Transverse colon (tissue), 4 donors: ENCODE data around the gene C10orf105. TPM values are rescaled to one million over a fixed set of nuclear protein-coding genes. Genes with fewer than 3 reads are reported as not detected.

Source experiments
- DNase-seq: peaks from one replicate; pipeline ENCODE4 v3.0.0-alpha.2; 2019
- H3K27ac ChIP-seq, 4 donors: fragments of 200-600 bp; sonication (generic); 2 replicates each; pipeline ENCODE4 v1.5.1; 2016 to 2018; ENCODE audit warnings: inconsistent platforms in 4 of 4
- H3K27me3 ChIP-seq: fragments of 200-600 bp; sonication (generic); 2 replicates; pipeline ENCODE4 v1.5.1; 2017; ENCODE audit warnings: inconsistent platforms
- H3K36me3 ChIP-seq, 4 donors: fragments of 200-600 bp; sonication (generic); 2 replicates each; pipeline ENCODE4 v1.5.1; 2017 to 2019; ENCODE audit warnings: inconsistent platforms in 4 of 4
- H3K4me1 ChIP-seq, 4 donors: fragments of 200-600 bp; sonication (generic); 2 replicates each; pipeline ENCODE4 v1.5.1; 2017 to 2020; ENCODE audit warnings: inconsistent platforms in 4 of 4
- H3K4me3 ChIP-seq, 4 donors: fragments of 200-600 bp; sonication (generic); 1 replicate in 1 of 4; 2 replicates in 3 of 4; pipeline versions ENCODE4 v1.5.1 to v1.6.1; 2017 to 2019; ENCODE audit warnings: inconsistent platforms in 4 of 4
- H3K9me3 ChIP-seq, 2 donors: fragments of 200-600 bp; sonication (generic); 2 replicates each; pipeline ENCODE4 v1.5.1; 2017 to 2019; ENCODE audit warnings: inconsistent platforms in 2 of 2
- CTCF ChIP-seq, 5 experiments: fragments of 200-600 bp in 3 of 5; fragments of 450-650 bp in 2 of 5; sonication (generic) in 3 of 5; IDR thresholded peaks; 1 replicate in 2 of 5; 2 replicates in 3 of 5; pipeline ENCODE4 v1.5.1; 2016 to 2017; ENCODE audit warnings: antibody characterized with exemption in 5 of 5, inconsistent platforms in 3 of 5, mild to moderate bottlenecking in 2 of 5, moderate library complexity in 1 of 5
- EP300 ChIP-seq: sonication (generic); formaldehyde crosslinking; IDR thresholded peaks from one replicate; pipeline ENCODE4 v1.6.1; 2017; ENCODE audit warnings: antibody characterized with exemption, low read depth
- POLR2A ChIP-seq: fragments of 450-650 bp; IDR thresholded peaks from one replicate; pipeline ENCODE4 v1.6.1; 2016; ENCODE audit warnings: antibody characterized with exemption, mild to moderate bottlenecking, moderate library complexity
- POLR2AphosphoS5 ChIP-seq, 3 donors: sonication (generic); formaldehyde crosslinking; IDR thresholded peaks; one replicate each; pipeline ENCODE4 v1.6.1; 2016; ENCODE audit warnings: antibody characterized with exemption in 3 of 3
- WGBS, 2 donors: methylation state at CpG; one replicate each; pipeline ENCODE4 v1.1.5; 2018; ENCODE audit warnings: low coverage in 1 of 2; 5-methylcytosine and 5-hydroxymethylcytosine counted together
- in situ Hi-C, 4 donors: fragments of 200-750 bp; cut with MboI; loops; one replicate each; pipeline versions ENCODE4 v1.15.0 to v1.15.1; 2017; ENCODE audit warnings: low sequenced_read_pairs in 3 of 4, low pct_ligation_motif_present in 1 of 4, low pct_unique_long_range_greater_than_20kb in 1 of 4
- intact Hi-C: fragments of 100-400 bp; cut with DNase I; formaldehyde crosslinking; loops from one replicate; pipeline ENCODE4 v1.15.1; 2023; ENCODE audit warnings: low total_unique reads
- total RNA-seq, 4 donors: library from RNA; depleted of rRNA; stranded (reverse); fragments of >200 nt; gene quantifications; one replicate each; pipeline ENCODE4 v1.1.0, GENCODE V29; 2016

Gene C10orf105
- total RNA-seq, 4 donors from 2014 or later: 0.16 TPM; not detected in 3

GRCh38 chr10:71747551-71748523, 28.3 kb upstream of the C10orf105 start:
- DNase-seq: peak; percentile 66
- intact Hi-C loops: no loop called here

DNA sequence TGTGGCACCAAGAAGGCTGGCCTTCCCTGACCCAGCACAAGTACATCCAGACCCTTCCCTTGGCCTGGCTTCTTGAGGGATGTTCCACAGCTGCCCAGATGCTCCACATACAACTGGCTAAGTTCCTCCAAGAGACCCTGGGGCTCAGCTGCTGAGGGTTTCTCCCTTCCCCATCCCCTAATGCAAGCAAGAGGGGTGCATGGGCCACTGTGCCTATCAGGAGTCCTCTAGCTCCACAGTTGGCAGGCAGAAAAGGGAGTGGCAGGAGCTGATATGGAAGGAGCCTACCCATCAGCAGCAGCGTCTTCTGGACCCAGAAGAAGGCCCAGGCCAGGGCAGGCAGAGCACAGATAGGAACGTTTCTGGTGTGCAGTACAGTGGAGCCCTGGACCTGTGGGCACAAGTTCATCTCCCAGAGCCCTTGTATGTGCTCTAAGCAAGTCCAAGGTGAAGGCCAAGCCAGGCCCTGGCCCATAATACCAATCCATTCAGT, 27.5 kb upstream of the C10orf105 start:
- in situ Hi-C loops (no loop called here), intact Hi-C loops (no loop called here)
- Histone ChIP-seq H3K27ac (peak overlapping the region; percentile 83 to 91 (median 84)), H3K4me1 (peaks cover 40 to 53% (median 43%) of the 10 kb centered on the region in 4 donors), H3K9me3 (no peaks in the 10 kb centered on the region), H3K27me3 (no peaks in the 10 kb centered on the region), H3K36me3 (no peaks in the 10 kb centered on the region), H3K4me3 (no peak overlapping the region)
- 50% methylated on average over 2 of the region's 2 CpGs; no CpG with 5 or more reads in 1 of the 2 donors for WGBS, 2 donors
- no peak for TF ChIP-seq POLR2A
- TF ChIP-seq CTCF (IDR thresholded peaks at IDR 0.05): no peak
- TF ChIP-seq EP300: no peak
- TF ChIP-seq POLR2AphosphoS5 (IDR thresholded peaks at IDR 0.05): no peak
- DNase-seq: no peak

More at GRCh38 chr10:71747551-71748523, 28.3 kb upstream of the C10orf105 start:
- Histone ChIP-seq H3K4me3 (no peak overlapping the region), H3K36me3 (no peaks in the 10 kb centered on the region), H3K4me1 (peaks cover 44 to 60% (median 49%) of the 10 kb centered on the region in 4 donors), H3K27me3 (no peaks in the 10 kb centered on the region), H3K27ac (peak overlapping the region; percentile 83 to 91 (median 84)), H3K9me3 (no peaks in the 10 kb centered on the region)
- WGBS, 2 donors: 52 to 60% methylated on average over 1 to 14 of the region's 14 CpGs
- TF ChIP-seq POLR2AphosphoS5 (IDR thresholded peaks at IDR 0.05) (peak in 2 of 3 donors; percentile 8 to 40), CTCF (IDR thresholded peaks at IDR 0.05) (no peak), POLR2A (peak; percentile 11)
- in situ Hi-C loops: no loop called here

DNA sequence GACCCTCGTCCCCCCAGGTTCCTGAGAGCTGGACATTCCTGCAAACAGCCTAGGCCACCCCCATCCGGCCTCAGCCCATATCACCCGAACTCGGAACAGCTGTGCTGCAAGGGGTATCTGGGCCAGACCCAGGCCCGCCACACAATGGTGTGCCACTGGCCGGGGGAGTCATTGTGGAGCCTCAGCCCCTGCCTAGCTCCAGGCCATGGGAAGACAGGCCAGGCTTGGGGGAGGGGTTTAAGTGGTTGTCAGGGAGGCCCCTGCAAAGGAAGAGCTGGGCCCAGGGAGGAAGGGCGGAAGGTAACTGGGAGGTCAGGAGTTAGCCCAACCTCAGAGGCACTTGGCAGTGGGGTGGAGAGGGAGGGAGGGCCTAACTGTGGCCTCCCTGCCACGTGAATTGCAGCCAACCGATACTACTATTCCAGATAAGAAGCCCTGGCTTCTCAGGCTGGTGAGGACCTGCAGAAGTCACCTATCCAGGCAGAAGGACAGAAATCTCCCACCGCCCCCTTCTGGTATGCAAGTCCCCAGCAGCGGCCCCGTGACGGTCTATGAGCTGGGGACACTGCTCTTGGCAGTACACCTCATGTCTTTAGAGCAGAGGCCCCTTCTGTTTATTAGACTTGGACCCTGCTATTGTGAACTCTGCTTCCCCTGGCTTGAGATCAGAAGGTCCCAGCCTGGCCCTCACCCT, 26.9 kb upstream of the C10orf105 start:
- in situ Hi-C loops (no loop called here), intact Hi-C loops (no loop called here)
- Histone ChIP-seq H3K36me3 (no peaks in the 10 kb centered on the region), H3K4me1 (peaks cover 40 to 50% (median 41%) of the 10 kb centered on the region in 4 donors), H3K27ac (peak overlapping the region; percentile 83 to 91 (median 84)), H3K9me3 (no peaks in the 10 kb centered on the region), H3K27me3 (no peaks in the 10 kb centered on the region), H3K4me3 (no peak overlapping the region)
- 44 to 68% methylated on average over 6 to 13 of the region's 13 CpGs for WGBS, 2 donors
- TF ChIP-seq POLR2AphosphoS5 (IDR thresholded peaks at IDR 0.05): no peak
- no peak for TF ChIP-seq EP300
- no peak for TF ChIP-seq POLR2A
- no peak for TF ChIP-seq CTCF (IDR thresholded peaks at IDR 0.05)
- DNase-seq: peak; percentile 57

DNA sequence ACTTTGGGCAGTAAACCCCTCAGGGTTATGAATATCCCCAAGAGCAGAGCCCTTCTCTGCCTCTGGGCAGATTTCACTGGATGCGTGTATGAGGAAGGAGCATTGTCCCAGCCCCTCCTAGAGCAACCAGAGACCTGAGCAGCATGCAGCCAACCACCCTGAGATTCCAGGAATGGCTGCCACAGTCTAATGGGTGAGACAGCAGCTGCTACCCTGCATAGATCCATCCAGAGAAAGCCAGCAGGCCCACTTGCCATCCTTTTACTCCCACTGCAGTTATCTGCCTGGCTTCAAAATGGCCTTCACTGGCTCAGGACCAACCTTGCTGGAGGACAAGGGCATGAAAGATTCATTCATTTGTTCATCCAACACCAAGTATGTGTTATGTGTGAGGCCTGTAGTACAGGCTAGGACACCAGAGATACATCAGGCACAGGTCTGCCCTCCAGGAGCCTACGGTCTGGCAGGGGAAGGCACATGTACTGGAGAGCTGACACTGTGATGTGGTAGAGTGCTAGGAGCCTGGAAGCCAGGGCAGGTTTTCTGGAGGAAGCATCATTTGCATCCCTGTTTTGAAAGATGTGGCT, 26.2 kb upstream of the C10orf105 start:
- TF ChIP-seq POLR2AphosphoS5 (IDR thresholded peaks at IDR 0.05) (no peak), CTCF (IDR thresholded peaks at IDR 0.05) (no peak), POLR2A (no peak), EP300 (no peak)
- intact Hi-C loops: no loop called here
- Histone ChIP-seq H3K9me3 (no peaks in the 10 kb centered on the region), H3K4me1 (peaks cover 40 to 50% (median 42%) of the 10 kb centered on the region in 4 donors), H3K4me3 (no peak overlapping the region), H3K36me3 (no peaks in the 10 kb centered on the region), H3K27me3 (no peaks in the 10 kb centered on the region), H3K27ac (peak overlapping the region; percentile 83 to 91 (median 84))
- no peak for DNase-seq
- WGBS, 2 donors: 91% methylated on average over 2 of the region's 2 CpGs; no CpG with 5 or more reads in 1 of the 2 donors
- in situ Hi-C loops: no loop called here
